Kidney tubule cell (primary cell): ENCODE data around the gene ARID1B.

ENCODE experiments used
- DNase-seq: peaks from one replicate; pipeline ENCODE4 v3.0.0-alpha.2; 2018; ENCODE audit warnings: low spot score

The ARID1B gene

DNA sequence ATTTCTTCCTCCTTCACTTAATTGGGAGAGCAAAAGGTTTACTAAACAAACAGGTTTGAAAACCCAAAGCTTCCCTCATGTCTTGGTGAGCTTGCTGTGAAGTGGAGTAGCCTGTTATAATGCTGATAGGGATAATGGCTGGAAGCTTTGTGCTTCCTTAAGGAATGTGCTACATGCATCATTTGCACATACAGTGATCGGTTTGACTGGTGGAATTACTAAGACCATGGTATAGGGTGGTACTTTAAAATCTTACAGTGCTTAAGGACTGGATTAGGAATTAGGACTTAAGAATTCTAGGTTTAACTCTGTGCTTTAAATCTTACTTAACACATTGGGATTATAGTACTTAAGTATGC is 75.7 kb downstream of the ARID1B start:
- DNase-seq: no peak

- DNase-seq: no peak
These were observed 76.6 kb downstream of the ARID1B start for GRCh38 chr6:156853733-156854132.

DNA sequence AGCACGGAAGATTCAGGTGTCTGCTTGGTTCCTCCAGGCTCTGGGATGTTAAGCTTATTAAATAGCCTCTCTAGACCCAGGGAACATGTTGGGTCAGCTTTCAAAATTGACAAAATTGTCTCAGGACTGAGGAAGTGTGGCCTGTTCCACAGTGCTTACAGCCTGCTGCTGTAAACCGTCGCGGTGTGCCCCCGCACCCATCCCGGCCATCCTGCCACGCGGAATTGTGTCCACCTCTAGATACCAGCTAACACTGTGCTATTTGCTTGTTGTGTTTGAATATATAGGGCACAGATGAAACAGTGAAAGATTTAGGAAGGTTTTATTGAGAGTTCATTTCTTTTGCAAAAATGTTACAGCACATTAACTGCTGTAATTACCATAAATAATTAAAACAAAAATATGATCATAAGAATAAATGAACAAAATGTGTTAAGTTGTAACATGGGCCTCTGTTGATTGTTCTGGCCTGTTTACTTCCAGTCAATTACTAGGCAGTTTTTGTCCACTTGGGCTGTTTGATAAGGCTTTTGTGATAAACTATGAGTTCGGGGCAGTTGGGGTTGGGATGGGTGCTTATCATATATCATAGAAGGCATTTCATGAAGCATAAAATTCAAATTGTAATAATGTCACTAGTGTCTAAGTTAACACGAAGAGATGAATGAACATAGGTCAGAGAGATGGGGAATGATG is 77.4 kb downstream of the ARID1B start:
- no peak for DNase-seq

DNA sequence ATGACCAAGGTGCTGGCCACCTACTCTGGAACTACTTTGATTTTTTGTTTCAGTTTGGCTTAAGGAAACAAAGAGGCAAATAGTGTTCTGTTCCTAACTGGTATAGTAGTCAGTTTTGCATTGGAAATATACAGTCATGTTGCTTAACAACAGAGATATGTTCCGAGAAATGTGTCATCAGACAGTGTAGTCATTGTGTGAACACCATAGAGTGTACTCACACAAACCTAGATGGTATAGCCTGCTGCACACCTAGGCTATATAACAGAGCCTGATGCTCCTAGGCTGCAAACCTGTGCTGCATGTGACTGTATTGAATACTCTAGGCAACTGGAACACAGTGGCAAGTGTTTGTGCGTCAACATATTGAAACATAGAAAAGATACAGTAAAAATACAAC is 80.4 kb downstream of the ARID1B start:
- peak; percentile 43 for DNase-seq

- DNase-seq: no peak
These were observed 82.5 kb downstream of the ARID1B start for GRCh38 chr6:156859686-156860085.

DNA sequence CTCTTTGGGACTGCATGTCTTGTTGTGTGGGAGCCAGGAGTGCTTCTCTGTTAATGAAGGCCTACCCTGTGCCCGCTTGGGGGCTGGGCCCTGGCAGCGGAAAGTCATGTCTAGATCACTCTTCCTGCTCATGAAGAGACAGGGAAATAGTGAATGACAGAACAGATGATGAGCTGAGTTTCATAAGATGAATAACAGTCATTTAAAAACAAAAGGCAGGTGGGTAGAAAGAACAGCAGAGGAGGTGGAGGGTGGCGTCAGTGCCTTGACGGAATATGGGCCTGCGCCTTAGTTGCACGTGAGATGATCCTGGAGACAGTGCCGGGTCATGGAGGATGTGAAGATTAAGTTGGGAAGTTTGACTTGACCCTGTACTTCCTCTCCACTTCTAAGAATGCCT is 85.5 kb downstream of the ARID1B start:
- no peak for DNase-seq

DNA sequence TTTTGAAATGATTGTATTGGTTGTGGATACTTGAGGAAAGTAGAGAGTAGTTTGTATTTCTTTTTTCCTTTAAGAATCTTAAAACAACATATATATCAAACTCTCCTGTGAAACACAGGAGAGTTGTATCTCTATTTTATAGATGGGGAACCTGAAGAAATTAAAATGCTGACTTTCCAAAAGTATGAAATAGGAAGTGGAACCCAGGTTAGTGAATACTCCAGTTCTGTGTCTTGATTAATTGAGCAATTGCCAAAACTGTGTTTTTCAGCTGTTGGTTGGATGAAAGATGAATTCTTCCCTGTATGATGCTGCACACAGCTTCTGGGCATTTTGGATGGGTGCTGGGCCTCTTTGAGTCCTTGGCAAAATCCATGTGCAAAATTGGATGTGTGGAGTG is 86.3 kb downstream of the ARID1B start:
- no peak for DNase-seq

DNA sequence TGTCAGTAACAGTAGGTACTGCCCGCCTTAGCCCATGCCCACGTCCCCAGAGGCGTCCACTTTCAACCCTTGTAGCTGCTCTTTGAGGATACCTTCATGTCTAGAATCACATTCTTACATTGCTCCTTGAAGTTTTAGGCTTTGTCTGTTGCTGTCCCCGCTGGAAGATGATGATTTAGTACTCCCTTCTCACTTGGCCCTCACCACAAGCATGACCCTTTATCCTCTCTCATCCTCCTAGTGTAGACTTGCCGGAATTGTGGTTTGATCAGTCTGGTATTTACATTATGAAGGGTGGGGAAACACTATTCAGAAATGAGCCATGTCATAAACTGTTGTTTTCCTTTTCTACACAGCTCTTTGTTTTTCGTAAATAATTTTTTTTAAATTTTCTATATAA is 87.4 kb downstream of the ARID1B start:
- DNase-seq: no peak

- no peak for DNase-seq
These were observed 87.9 kb downstream of the ARID1B start for GRCh38 chr6:156865019-156865629.

DNA sequence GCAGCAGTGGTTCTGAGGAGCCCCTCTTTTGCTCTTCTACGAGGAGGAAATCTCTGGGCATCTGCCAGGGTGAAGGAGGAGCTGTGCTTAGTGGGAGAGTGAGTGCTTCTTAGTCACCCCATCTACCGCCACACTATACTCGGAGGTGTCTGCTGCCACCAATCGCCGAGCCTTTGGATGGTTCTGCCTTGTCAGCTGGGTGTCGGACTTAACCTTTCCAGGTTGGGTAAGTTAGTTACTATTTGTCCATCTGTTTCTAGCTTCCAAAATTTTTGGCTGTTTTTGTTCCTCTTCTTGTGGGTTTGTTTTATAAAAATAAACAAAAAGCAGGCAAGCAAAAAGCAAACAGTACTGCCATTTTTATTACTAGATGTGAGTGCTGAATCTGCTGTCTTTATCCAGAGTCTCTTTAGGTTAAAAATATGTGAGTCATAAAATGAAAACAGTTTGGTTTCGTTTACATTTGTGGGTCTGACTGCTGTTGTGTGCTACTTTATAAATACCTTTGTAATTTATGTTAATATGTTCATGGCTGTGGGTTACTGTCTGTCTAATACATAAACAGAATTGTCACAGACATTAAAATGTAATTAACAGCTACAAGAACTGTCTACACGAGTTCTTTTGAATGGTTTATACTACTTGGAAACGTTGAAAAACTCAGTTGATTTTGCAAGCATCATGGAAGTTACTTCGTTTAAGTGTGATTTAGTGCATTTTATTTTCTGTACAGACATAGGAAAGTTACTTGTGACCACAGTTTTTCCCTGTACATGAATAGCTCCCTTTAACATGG is 89.2 kb downstream of the ARID1B start:
- peak; percentile 53 for DNase-seq

DNA sequence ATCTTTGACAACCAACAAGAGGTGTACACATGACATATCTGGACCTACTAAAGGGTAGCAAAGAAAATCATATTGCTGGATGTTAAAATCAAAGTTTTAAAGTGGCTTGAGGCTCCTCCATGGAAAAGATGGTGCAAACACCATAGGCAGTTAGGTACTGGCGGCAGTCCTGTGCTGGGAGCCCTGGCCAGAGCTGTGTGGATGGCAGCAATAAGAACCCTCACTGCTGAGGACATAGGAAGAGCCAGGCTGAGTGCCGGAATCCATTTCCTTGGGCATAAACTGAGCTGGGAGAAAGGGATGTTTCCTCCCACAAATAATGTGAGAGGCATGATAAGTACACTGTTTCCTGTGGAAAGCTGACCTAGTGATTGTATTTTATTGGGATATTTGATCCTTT is 89.9 kb downstream of the ARID1B start:
- no peak for DNase-seq

DNA sequence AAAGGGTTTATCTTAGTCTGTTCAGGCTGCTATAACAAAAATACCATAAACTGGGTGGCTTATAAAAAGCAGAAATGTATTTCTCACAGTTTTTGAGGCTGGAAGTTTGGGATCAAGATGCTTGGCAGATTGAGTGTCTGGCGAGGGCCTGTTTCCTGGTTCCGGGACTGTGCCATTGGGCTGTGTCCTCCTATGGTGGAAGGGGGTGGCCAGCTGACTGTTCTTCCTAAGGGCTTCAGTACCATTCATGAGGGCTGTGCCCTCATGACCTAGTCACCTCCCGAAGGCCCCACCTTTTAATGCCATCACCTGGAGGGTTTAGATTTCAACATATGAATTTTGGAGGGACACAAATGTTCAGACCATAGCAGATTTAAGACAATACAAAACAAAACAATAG is 91.2 kb downstream of the ARID1B start:
- DNase-seq: no peak

DNA sequence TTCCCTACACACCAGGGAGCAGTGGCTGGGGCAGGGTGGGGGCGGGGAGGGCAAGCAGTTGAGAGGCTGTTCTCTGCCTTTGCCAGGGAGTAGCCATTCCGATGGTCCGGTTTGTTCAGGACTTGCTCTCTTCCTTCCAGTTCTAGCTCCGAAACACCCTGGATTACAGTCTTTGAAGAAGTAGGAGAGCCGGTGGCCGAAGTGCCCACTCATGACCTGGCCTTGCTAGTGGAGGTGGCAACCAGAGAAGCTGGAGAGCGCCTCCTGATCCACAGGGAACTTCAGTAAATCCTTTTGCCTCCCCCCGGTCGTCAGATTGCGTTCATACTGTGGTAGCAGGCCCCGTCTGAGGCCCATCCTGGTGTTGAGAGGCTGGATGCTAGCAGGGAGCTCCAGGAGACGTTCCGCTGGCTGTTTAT is 92.8 kb downstream of the ARID1B start:
- no peak for DNase-seq

DNA sequence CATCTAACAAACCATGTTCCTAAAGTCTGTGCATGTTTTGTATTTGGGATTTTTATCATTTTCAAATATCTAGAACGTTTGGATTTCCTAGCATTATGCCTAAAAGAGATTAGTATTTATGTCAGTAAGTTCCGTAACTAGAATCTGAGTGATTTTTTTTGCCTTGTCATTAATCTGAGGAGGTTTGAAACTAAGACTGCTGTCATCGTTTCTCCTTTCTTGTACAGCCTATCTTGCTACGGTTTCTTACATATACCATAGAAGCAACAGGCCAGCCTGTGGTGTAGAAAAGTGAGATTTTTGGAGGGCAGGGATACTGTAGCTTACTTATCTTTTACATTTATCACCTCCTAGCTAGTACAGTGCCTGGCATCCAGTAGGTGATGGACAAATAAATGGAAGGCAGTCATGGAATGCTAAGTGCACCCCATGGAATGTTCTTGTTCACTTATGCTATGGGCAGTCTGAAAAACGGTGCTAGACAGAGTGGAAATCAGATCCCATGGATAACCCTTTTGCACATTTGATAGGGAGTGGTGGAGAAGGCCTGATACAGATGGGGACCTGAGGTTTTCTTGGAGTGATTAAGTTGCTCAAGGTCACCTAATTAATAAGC is 93.9 kb downstream of the ARID1B start:
- DNase-seq: no peak

DNA sequence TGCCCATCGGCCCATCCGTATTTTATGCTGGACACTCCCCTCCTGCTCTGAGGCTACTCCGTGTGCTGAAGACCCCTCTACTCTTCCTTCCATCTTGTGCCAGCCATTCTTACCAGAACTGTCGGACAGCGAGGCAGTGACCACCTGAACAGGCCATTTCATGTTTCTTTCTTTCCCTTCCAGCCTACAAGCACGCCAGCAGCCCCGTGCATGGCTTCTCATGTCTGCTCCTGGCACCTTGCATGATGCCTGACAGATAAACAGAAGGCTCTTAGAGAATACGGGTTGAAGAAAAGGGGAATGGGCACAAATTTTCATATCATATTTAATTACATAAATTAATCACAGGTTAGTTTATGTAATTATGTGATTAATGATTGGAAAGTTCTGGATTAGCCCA is 95.7 kb downstream of the ARID1B start:
- no peak for DNase-seq

DNA sequence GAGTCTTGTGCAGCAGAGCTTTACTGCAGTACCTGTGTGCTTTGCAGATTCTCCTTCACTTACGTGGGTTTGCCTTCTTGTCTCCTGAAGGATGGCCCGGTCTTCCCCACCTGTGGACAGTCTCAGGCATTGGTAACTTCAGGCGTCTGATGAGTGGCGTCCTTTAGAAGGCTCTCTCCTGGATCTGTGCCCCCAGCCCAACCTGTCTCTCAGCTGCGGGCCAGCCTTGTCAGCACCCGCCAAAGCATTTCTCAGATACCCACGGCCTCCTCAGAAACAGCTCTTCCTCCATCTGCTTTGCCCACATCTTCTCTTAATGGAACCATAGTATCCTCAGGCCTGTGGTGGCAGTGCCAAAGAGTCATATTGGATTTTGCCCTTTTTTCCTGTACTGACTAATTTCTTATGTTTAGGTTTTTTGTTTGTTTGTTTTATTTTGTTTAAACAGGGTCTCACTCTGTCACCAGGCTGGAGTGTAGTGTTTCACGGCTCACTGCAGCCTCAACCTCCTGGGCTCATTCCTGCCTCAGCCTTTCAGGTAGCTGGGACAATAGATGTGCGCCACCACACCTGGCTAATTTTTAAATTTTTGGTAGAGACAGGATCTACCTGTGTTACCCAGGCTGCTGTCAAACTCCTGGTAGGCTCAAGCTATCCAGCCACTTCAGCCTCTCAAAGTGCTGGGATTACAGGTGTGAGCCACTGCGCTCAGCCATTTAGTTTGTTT is 96.6 kb downstream of the ARID1B start:
- no peak for DNase-seq

GRCh38 chr6:156875062-156875461 is 97.9 kb downstream of the ARID1B start:
- no peak for DNase-seq

DNA sequence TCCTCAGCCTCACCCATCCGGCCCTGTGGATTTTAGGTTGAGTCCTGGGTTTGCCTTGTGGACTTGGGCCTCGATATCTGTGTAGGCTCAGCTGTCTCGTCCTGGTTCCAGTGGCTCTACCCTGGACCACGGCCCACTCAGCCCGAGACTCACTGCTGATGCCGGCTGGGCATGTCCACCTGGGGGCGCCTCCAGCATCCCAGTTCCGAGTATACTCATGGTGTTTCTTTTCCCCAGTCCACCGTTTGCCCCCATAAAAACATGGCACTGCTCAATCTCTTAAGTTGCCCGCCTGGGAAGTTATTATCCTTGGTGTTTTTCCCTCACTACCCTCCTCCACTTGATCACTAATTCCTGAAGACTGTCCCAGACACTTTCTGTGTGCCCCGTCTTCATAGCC is 99.1 kb downstream of the ARID1B start:
- no peak for DNase-seq

- no peak for DNase-seq
These were observed 100.1 kb downstream of the ARID1B start for GRCh38 chr6:156877126-156877863.

DNA sequence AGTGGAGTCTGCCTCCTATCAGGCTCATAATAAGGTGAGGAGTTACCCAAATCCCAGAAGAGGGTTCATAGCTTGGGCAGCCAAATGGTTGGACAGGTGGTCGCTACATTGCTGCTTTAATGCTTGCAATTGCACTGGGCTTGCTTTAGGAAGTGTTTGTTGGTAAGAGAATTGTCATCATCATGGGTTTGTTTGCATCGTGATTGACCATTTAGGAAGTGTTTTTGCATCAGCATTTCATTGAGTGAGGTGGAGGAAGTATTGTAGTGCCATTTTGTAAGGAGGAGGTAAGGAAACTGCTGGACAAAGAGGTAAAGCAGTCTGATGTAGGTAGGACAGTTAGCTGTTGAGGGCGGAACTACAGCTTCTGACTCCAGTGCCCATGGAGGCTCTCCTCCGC is 101.5 kb downstream of the ARID1B start:
- DNase-seq: no peak

- DNase-seq: peak; percentile 24
These were observed 102.0 kb downstream of the ARID1B start for GRCh38 chr6:156879186-156879585.

- DNase-seq: no peak
These were observed 102.4 kb downstream of the ARID1B start for GRCh38 chr6:156879591-156879990.
